Fibroblast of the conjunctiva (primary cell): ENCODE results near the gene TNFRSF6B.

Experiments used
- DNase-seq: peaks from one replicate; pipeline ENCODE4 v3.0.0-alpha.2; 2010; ENCODE audit warnings: low read depth

Gene TNFRSF6B

DNA sequence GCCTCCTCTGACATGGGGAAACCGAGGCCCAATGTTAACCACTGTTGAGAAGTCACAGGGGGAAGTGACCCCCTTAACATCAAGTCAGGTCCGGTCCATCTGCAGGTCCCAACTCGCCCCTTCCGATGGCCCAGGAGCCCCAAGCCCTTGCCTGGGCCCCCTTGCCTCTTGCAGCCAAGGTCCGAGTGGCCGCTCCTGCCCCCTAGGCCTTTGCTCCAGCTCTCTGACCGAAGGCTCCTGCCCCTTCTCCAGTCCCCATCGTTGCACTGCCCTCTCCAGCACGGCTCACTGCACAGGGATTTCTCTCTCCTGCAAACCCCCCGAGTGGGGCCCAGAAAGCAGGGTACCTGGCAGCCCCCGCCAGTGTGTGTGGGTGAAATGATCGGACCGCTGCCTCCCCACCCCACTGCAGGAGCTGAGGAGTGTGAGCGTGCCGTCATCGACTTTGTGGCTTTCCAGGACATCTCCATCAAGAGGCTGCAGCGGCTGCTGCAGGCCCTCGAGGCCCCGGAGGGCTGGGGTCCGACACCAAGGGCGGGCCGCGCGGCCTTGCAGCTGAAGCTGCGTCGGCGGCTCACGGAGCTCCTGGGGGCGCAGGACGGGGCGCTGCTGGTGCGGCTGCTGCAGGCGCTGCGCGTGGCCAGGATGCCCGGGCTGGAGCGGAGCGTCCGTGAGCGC, 1.6 kb downstream of the TNFRSF6B start:
- DNase-seq: no peak

DNA sequence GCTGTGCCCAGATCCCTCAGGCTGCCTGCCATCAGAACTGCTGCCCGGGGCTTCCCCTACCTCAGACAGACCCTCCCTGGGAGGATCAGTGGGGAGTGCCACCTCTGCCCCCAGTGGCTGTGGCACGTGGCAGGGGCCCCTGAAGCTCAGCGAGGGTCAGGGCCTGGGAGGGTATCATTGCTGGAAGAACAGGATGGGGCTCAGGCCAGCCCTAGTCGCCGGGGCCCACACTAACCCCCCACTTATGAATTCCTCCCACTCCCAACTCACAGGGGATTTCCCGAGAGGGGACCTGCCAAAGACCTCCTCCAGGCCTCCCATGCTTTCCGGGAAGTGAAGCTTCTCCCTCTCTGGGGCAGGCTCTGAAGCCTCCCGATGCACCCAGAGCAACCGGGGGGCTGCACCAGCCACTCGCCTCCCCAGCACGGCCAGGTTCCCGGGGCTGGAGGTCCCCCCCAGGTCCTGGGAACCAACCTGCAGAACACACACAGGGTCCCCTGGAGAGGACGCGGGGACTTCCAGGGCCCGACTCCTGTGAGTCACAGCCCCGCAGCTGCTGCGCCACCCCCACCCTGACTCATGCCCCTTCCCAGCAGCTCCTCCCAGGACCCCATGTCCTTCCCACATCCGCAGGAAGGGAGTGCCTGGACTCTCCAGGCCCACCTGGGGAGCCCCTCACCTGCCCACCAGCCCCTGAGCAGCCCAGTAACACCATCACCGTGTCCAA, 2.5 kb downstream of the TNFRSF6B start:
- DNase-seq: peak; percentile 71

GRCh38 chr20:63699466-63700198, 3.2 kb downstream of the TNFRSF6B start:
- no peak for DNase-seq

DNA sequence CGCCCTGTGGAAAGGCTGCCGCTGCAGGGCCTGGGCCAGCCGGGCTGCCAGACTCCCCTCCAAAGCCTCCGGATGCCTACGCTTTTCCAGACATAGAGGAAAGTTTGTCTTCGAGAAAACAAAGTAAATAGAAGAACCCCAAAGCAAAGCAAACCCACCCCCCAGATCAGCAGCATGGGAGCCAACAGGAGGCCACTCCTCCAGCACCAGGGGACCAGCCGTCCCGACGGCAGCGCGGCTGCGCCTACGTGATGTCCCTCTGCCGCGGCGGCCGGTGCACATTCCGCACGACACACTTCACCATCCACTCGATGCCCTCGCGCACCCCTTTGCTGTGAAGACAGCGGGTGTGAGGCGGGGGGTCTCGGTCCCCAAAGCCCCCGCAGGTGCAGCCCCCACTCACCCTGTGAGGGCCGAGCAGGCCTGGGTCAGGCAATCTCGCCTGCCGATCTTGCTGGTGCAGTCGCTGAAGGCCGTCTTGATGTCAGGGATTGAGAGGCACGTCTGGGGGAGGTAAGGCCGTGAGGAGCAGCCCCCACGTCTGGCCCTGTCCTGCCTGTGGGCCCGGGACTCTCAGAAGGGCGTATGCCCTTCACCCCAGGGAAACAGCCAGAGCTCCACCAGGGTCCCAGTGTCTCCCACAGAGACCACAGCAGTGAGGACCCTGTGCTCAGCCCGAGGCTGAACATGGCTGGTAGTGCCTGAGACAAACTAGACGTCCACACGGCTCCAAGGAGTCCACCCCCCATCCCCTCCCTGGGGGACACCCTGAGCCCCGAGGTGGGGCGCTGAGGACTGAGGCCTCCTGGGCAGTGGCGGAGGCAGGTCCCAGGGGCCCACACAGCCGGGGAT, 4.0 kb downstream of the TNFRSF6B start:
- DNase-seq: no peak

DNA sequence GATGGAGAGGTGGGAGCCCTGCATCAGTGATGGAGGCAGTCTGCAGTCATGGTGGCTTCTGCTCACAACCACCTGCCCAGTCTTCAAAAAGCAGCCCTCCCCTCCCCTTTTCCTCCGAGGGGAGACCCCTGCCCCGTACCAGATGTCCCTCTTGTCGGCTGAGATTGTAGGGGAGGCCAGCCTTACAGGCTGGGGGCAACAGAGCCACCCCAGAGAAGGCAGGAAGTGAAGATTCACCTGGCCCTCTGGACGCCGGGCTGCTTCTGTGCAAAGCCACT, 4.5 kb downstream of the TNFRSF6B start:
- DNase-seq: no peak

GRCh38 chr20:63701329-63702035, 5.0 kb downstream of the TNFRSF6B start:
- no peak for DNase-seq

GRCh38 chr20:63702036-63702665, 5.7 kb downstream of the TNFRSF6B start:
- no peak for DNase-seq

DNA sequence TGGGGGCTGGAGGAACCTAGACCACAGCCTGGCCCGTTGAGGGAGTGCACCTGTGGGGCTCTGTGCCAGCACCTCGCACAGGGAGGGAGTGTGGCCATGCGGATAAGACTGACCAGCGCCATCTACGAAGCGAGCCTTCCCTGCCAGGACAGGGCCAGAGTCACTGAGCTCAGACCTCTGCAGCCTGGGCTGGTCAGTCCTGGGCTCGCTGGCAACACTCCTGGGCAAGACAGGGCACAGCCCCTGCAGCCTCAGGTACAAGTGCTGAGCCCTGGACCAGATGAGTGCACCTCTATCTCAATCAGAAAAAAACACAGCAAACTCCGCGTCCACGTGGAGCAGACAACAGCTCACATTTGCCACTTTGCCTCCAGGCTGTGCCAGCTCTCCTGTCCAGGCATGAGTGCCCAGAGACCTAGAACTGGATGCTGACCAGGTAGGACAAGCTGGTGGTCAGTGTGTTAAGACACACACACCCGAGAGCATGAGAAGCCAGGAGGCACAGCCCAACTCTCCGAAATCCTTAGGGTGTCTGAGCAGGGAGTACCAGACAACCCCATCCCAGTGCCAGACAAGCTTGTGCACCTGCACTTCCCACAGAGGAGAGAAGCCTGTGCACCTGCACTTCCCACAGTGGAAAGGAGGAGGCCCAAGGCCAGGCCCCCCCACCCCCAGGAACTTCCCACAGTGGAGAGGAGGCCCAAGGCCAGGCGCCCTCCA, 6.5 kb downstream of the TNFRSF6B start:
- no peak for DNase-seq

GRCh38 chr20:63703471-63703975, 7.1 kb downstream of the TNFRSF6B start:
- DNase-seq: no peak

DNA sequence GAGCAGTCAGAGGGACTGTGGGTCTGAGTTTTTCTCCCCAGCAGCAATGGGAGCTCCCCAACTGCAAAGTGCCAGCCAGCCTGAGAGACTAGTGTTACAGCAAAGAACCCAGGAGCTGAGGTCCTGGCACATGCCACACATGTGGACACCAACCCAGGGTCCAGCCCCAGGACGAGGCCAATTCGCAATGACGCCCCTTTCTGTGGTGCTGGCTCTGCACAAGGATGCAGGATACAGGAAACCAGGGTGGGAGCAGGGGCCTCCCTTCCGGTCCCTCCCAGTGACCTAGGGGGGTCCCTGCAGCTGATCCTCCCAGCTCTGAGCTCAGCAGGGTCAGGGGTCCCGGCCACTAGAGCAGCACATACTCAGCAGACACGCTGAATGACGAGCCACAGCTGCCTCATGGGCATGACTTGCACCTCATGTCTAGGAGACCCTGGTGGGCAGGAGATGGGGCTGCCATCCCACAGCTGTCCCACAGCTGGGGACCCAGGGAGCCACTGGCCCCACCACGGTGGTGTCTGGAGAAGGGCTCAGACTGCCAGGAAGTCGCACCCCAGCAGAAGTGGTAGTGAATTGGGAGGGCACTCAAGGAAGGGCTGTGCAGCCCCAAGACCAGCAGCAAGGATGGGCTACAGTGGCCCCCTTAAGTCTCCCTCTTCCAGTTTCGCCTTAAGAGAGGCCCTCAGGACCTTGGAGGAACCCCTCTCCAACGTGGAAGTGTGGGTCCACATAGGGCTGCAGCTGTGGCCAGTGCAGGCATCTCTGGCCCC, 7.7 kb downstream of the TNFRSF6B start:
- no peak for DNase-seq

GRCh38 chr20:63704749-63705117, 8.3 kb downstream of the TNFRSF6B start:
- DNase-seq: no peak

- no peak for DNase-seq
These were observed 9.0 kb downstream of the TNFRSF6B start for GRCh38 chr20:63705232-63706026.

GRCh38 chr20:63706027-63706695, 9.7 kb downstream of the TNFRSF6B start:
- DNase-seq: no peak

- DNase-seq: no peak
These were observed 10.6 kb downstream of the TNFRSF6B start for GRCh38 chr20:63706852-63707557.

- DNase-seq: peak; percentile 49
These were observed 11.3 kb downstream of the TNFRSF6B start, which contains the start of the genes ARFRP1 and ZGPAT for GRCh38 chr20:63707558-63708300. Gene ARFRP1, minus strand, starts transcription at chr20:63707976. Its CDS starts 885 bp downstream, at chr20:63707091. Gene ZGPAT, plus strand, starts transcription at chr20:63708039. Its CDS starts 542 bp downstream, at chr20:63708581.

GRCh38 chr20:63708301-63709148, 12.1 kb downstream of the TNFRSF6B start:
- no peak for DNase-seq
